ENCODE data around the gene RBP5.

RBP5 gene

GRCh38 chr12:7130701-7131501 is 2.2 kb upstream of the RBP5 start:
- POLR2A ChIA-PET: interaction anchor here (0.9 kb wide), 1 partner anchor 9 kb away, joined by 3 read pairs; no protein-coding TSS in a partner anchor
- CTCF ChIA-PET: interaction anchor here (0.7 to 1.4 kb wide), 3 partner anchors 13 to 181 kb away, joined by 3 to 4 read pairs (median 3); no protein-coding TSS in a partner anchor
- no peaks in the 10 kb centered on the region for H3K9me3 ChIP-seq (ENCODE audit: control insufficient read depth, insufficient read depth, low read depth, low read length)
- no peak for TF ChIP-seq HOXD13 (CRISPR knock-in tag; IDR thresholded peaks at IDR 0.05; ENCODE audit: borderline replicate concordance)
- TF ChIP-seq ZNF623 (tag by site-specific recombination; IDR thresholded peaks at IDR 0.05): no peak
- no peak for TF ChIP-seq IKZF3 (tag by site-specific recombination; IDR thresholded peaks at IDR 0.05)
- TF ChIP-seq ZNF600 (tag by site-specific recombination; IDR thresholded peaks at IDR 0.05): peak; percentile 65
- TF ChIP-seq ZNF677 (tag by site-specific recombination; IDR thresholded peaks at IDR 0.05): no peak
- no peak for TF ChIP-seq ZNF416 (tag by site-specific recombination; IDR thresholded peaks at IDR 0.05)
- TF ChIP-seq ZNF549 (tag by site-specific recombination; IDR thresholded peaks at IDR 0.05): no peak
- TF ChIP-seq ZSCAN16 (tag by site-specific recombination; IDR thresholded peaks at IDR 0.05): no peak
- TF ChIP-seq ZBTB7A (tag by site-specific recombination; IDR thresholded peaks at IDR 0.05; ENCODE audit: low read depth): 0 out of 2 replicates have a peak, but pooled peaks have one; percentile 27
- peak; percentile 93 for TF ChIP-seq ZBTB17 (tag by site-specific recombination; IDR thresholded peaks at IDR 0.05)
- TF ChIP-seq ZNF654 (tag by site-specific recombination; IDR thresholded peaks at IDR 0.05; ENCODE audit: low read depth): no peak
- TF ChIP-seq ZNF692 (tag by site-specific recombination; IDR thresholded peaks at IDR 0.05): no peak
- TF ChIP-seq OVOL3 (tag by site-specific recombination; IDR thresholded peaks at IDR 0.05): no peak
- peak; percentile 95 for TF ChIP-seq ZNF366 (tag by site-specific recombination; conservative IDR thresholded peaks at IDR 0.05)
- TF ChIP-seq ZNF658 (tag by site-specific recombination; IDR thresholded peaks at IDR 0.05): no peak
- no peak for TF ChIP-seq ZSCAN30 (tag by site-specific recombination; IDR thresholded peaks at IDR 0.05)
- TF ChIP-seq SP2 (tag by site-specific recombination; IDR thresholded peaks at IDR 0.05): peak; percentile 77
- no peak for TF ChIP-seq ZNF629 (tag by site-specific recombination; IDR thresholded peaks at IDR 0.05)
- TF ChIP-seq ZNF155 (tag by site-specific recombination; IDR thresholded peaks at IDR 0.05): no peak
- TF ChIP-seq ZXDB (tag by site-specific recombination; IDR thresholded peaks at IDR 0.05): no peak; the same call in 1 of the 2 replicates
- no peak for TF ChIP-seq ZNF133 (tag by site-specific recombination; IDR thresholded peaks at IDR 0.05)
- TF ChIP-seq ATF2 (tag by site-specific recombination; IDR thresholded peaks at IDR 0.05; ENCODE audit: low read depth): no peak
- peak; percentile 88 for TF ChIP-seq PATZ1 (tag by site-specific recombination; IDR thresholded peaks at IDR 0.05)
- TF ChIP-seq ZNF571 (tag by site-specific recombination; IDR thresholded peaks at IDR 0.05): no peak
- TF ChIP-seq ZNF670 (tag by site-specific recombination; IDR thresholded peaks at IDR 0.05; ENCODE audit: low read depth): no peak
- no peak for TF ChIP-seq ZNF830 (tag by site-specific recombination; IDR thresholded peaks at IDR 0.05; ENCODE audit: low read depth)
- no peak for TF ChIP-seq TSHZ1 (tag by site-specific recombination; IDR thresholded peaks at IDR 0.05; ENCODE audit: borderline replicate concordance)
- TF ChIP-seq SETDB1 (IDR thresholded peaks at IDR 0.05; ENCODE audit: insufficient read length, low read length): no peak
- no peak for TF ChIP-seq ZNF202 (tag by site-specific recombination; IDR thresholded peaks at IDR 0.05; ENCODE audit: borderline replicate concordance)
- peak; percentile 29; the same call in 1 of the 2 replicates for TF ChIP-seq ZSCAN23 (tag by site-specific recombination; IDR thresholded peaks at IDR 0.05)
- TF ChIP-seq ZNF610 (tag by site-specific recombination; IDR thresholded peaks at IDR 0.05; ENCODE audit: borderline replicate concordance): no peak

More at GRCh38 chr12:7130701-7131501, 2.2 kb upstream of the RBP5 start:
- Histone ChIP-seq H3K4me1 (ENCODE audit: control insufficient read depth, insufficient read depth, low read length) (peaks cover 3% of the 10 kb centered on the region; the same call in 1 of the 2 replicates), H3K27ac (ENCODE audit: extremely low read depth, low read depth, low read length) (peak overlapping the region; percentile 41; the same call in 1 of the 2 replicates), H3K36me3 (ENCODE audit: control insufficient read depth in 2 of 2, insufficient read depth in 1 of 2, low read length in 2 of 2) (peaks cover 3 to 32% of the 10 kb centered on the region in 2 experiments; a peak in 2 of 3 replicates), H3K4me3 (ENCODE audit: low read depth, low read length) (peak overlapping the region; percentile 79)
